Fibroblast of the aortic adventitia (primary cell): ENCODE results near the gene FAM221B. TPM values are rescaled to one million over a fixed set of nuclear protein-coding genes. Genes with fewer than 3 reads are reported as not detected.

Source experiments
- DNase-seq: peaks from one replicate; pipeline ENCODE4 v3.0.0-alpha.2; 2010; ENCODE audit warnings: low read depth
- H3K4me3 ChIP-seq: 2 replicates; pipeline ENCODE4 v1.5.1; 2011; ENCODE audit warnings: low read depth, mild to moderate bottlenecking, control low read depth, low read length, moderate library complexity
- CTCF ChIP-seq: IDR thresholded peaks from 2 replicates; pipeline ENCODE4 v1.5.1; 2011; ENCODE audit warnings: mild to moderate bottlenecking, low read length, control low read depth, inconsistent platforms; ENCODE audit not compliant: insufficient read depth
- total RNA-seq: library from RNA; depleted of rRNA; stranded (reverse); fragments of >200 nt; gene quantifications from 2 replicates; pipeline ENCODE4 v1.2.3, GENCODE V29; 2012; ENCODE audit warnings: low replicate concordance

Gene FAM221B
- total RNA-seq, 1 donor: not detected

- no peak for TF ChIP-seq CTCF
- H3K4me3 ChIP-seq: no peak overlapping the region
- DNase-seq: no peak
Measured at GRCh38 chr9:35834260-35835215, 6.0 kb upstream of the FAM221B start.

- DNase-seq: no peak
- H3K4me3 ChIP-seq: no peak overlapping the region
- TF ChIP-seq CTCF: no peak
Measured at GRCh38 chr9:35832814-35833213, 4.3 kb upstream of the FAM221B start.

- no peak for DNase-seq
- no peak for TF ChIP-seq CTCF
- H3K4me3 ChIP-seq: no peak overlapping the region
Measured at GRCh38 chr9:35831040-35831439, 2.5 kb upstream of the FAM221B start.

- DNase-seq: no peak
- no peak for TF ChIP-seq CTCF
- H3K4me3 ChIP-seq: peak overlapping the region; percentile 76
Measured at GRCh38 chr9:35829764-35830096, 1.2 kb upstream of the FAM221B start.

GRCh38 chr9:35829084-35829763, 692 bp upstream of the FAM221B start, which contains the start of gene TMEM8B:
TMEM8B (plus strand) TSS chr9:35829228; CDS start chr9:35829448, 220 bp downstream.
- no peak for TF ChIP-seq CTCF
- H3K4me3 ChIP-seq: peak within 1 kb of the TSS; percentile 76
- peak; percentile 82 for DNase-seq

- DNase-seq: peak; percentile 68
- no peak for TF ChIP-seq CTCF
Measured at GRCh38 chr9:35827486-35827885, 1.0 kb downstream of the FAM221B start.

More at GRCh38 chr9:35827486-35827885, 1.0 kb downstream of the FAM221B start:
- no peak overlapping the region for H3K4me3 ChIP-seq
